CD4-positive, alpha-beta memory T cell (primary cell): Measurements from ENCODE around the gene TBX2. TPM values are rescaled to one million over a fixed set of nuclear protein-coding genes. Genes with fewer than 3 reads are reported as not detected.
A peak's percentile ranks its signal among the peaks of the same experiment; 100 is the strongest.

Source experiments
- CTCF ChIA-PET: fragments of 350-600 bp; sonication (Branson Sonifier 250); formaldehyde crosslinking; loops from one replicate; lab custom pipeline; 2021; ENCODE audit warnings: inconsistent platforms; ENCODE audit not compliant: partially characterized antibody; lab: Charles Lee
- POLR2A ChIA-PET: fragments of 350-600 bp; sonication (Branson Sonifier 250); formaldehyde crosslinking; loops from one replicate; lab custom pipeline; 2021; ENCODE audit not compliant: partially characterized antibody; lab: Charles Lee
- DNase-seq, 5 donors: peaks; one replicate each; pipeline versions ENCODE4 v3.0.0 to v3.0.0-alpha.2; 2020 to 2022; ENCODE audit warnings: mixed read lengths in 1 of 5
- H3K27ac ChIP-seq: one replicate; pipeline ENCODE4 v1.7.0; 2013; ENCODE audit warnings: low read depth, low read length
- H3K27me3 ChIP-seq: 2 replicates; pipeline ENCODE4 v1.7.0; 2013; ENCODE audit warnings: mild to moderate bottlenecking, low read length, moderate library complexity; ENCODE audit not compliant: insufficient read depth
- H3K36me3 ChIP-seq: 2 replicates; pipeline ENCODE4 v1.7.0; 2013; ENCODE audit warnings: mild to moderate bottlenecking, low read length, moderate library complexity; ENCODE audit not compliant: insufficient read depth
- H3K4me1 ChIP-seq: 2 replicates; pipeline ENCODE4 v1.7.0; 2013; ENCODE audit warnings: mild to moderate bottlenecking, low read length, moderate library complexity; ENCODE audit not compliant: insufficient read depth
- H3K4me3 ChIP-seq, 2 donors: one replicate each; pipeline ENCODE4 v1.7.0; 2013; ENCODE audit warnings: low read length in 2 of 2, mild to moderate bottlenecking in 1 of 2
- H3K9me3 ChIP-seq, 2 donors: one replicate each; pipeline ENCODE4 v1.7.0; 2013; ENCODE audit warnings: low read length in 2 of 2, control low read depth in 1 of 2; ENCODE audit not compliant: control insufficient read depth in 1 of 2
- H3K27ac Mint-ChIP-seq, 7 donors: one replicate each; pipeline ENCODE4 v1.8.0; 2020 to 2021; ENCODE audit warnings: mixed read lengths in 7 of 7, mild to moderate bottlenecking in 6 of 7, inconsistent platforms in 3 of 7, moderate library complexity in 3 of 7
- H3K27me3 Mint-ChIP-seq, 2 donors: one replicate each; pipeline ENCODE4 v1.8.0; 2020 to 2021; ENCODE audit warnings: mixed read lengths in 2 of 2
- H3K36me3 Mint-ChIP-seq, 2 donors: one replicate each; pipeline ENCODE4 v1.8.0; 2020 to 2021; ENCODE audit warnings: mixed read lengths in 2 of 2, inconsistent platforms in 1 of 2, mild to moderate bottlenecking in 1 of 2
- H3K4me1 Mint-ChIP-seq, 4 donors: one replicate each; pipeline ENCODE4 v1.8.0; 2020 to 2021; ENCODE audit warnings: mixed read lengths in 4 of 4, mild to moderate bottlenecking in 1 of 4
- H3K4me3 Mint-ChIP-seq, 8 donors: one replicate each; pipeline ENCODE4 v1.8.0; 2020 to 2021; ENCODE audit warnings: mixed read lengths in 8 of 8, mild to moderate bottlenecking in 7 of 8, moderate library complexity in 6 of 8, inconsistent platforms in 3 of 8
- H3K9me3 Mint-ChIP-seq, 8 donors: one replicate each; pipeline ENCODE4 v1.8.0; 2020 to 2021; ENCODE audit warnings: mixed read lengths in 8 of 8, mild to moderate bottlenecking in 5 of 8, inconsistent platforms in 3 of 8, moderate library complexity in 1 of 8
- intact Hi-C: fragments of 100-400 bp; cut with micrococcal nuclease; formaldehyde crosslinking; loops from one replicate; pipeline ENCODE4 v1.15.1; 2023
- polyA plus RNA-seq, 2 donors: library from polyadenylated mRNA; unstranded; fragments of 300-500 nt; fragmentation: Illumina TruSeq; gene quantifications; one replicate each; pipeline ENCODE4 v1.2.3, GENCODE V29; 2021
- total RNA-seq, 2 experiments: library from RNA; stranded (reverse); gene quantifications; one replicate each; pipeline ENCODE4 v1.2.3, GENCODE V29; 2021

The TBX2 gene
- total and polyA plus RNA-seq, 4 experiments from 2014 or later: not detected

DNA sequence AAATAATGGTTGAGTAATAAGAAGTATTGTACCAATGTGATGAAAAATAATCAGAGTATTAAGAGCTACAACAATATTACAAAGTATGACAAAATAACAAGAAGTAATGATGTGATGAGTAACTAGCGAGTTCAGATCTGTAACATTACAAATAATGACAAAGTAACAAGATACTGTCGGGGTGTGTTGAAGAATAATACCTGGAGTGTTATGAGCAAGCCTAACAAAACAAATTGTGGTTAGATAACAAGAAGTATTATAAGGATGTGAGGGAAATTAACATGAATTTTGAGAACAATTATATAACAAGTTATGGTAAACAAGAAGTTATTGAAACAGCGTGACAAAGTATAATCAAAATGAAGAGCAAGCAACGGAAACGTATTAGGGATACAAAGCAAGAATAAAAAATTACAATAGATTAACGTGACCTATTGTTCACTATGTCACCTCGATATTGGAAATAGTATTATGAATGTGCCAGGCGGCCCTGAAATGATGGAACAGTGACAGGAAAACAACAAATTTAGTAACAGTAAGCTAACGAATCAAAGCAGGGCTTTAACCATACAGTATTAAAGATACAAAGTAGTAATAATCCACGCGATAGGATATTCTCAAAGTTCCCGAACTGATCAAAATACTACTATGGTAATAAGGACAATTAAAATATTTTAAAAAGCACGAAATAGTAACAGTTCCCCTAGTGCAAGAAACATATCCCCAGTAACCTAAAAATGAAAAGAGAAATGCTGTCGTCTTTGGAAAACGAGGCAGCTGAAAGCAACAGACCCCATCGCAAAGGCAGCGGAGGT, 54.1 kb downstream of the TBX2 start:
- Histone ChIP-seq H3K27me3 (peaks cover 27% of the 10 kb centered on the region), H3K4me3 (no peak overlapping the region), H3K4me1 (peaks cover 14% of the 10 kb centered on the region), H3K36me3 (no peaks in the 10 kb centered on the region), H3K27ac (no peak overlapping the region), H3K9me3 (no peaks in the 10 kb centered on the region)
- intact Hi-C loops: no loop called here
- no peak for DNase-seq
- ChIA-PET POLR2A (no interaction called here), CTCF (no interaction called here)
- Mint-ChIP-seq H3K36me3 (peaks cover 0 to 3% of the 10 kb centered on the region in 2 donors), H3K4me1 (peaks cover 23 to 52% (median 37%) of the 10 kb centered on the region in 4 donors), H3K27me3 (peaks cover 52 to 62% of the 10 kb centered on the region in 2 donors), H3K27ac (no peak overlapping the region), H3K9me3 (peaks cover 0 to 5% (median 0%) of the 10 kb centered on the region in 8 donors), H3K4me3 (peak overlapping the region in 6 of 8 donors; percentile 37 to 91 (median 64))

DNA sequence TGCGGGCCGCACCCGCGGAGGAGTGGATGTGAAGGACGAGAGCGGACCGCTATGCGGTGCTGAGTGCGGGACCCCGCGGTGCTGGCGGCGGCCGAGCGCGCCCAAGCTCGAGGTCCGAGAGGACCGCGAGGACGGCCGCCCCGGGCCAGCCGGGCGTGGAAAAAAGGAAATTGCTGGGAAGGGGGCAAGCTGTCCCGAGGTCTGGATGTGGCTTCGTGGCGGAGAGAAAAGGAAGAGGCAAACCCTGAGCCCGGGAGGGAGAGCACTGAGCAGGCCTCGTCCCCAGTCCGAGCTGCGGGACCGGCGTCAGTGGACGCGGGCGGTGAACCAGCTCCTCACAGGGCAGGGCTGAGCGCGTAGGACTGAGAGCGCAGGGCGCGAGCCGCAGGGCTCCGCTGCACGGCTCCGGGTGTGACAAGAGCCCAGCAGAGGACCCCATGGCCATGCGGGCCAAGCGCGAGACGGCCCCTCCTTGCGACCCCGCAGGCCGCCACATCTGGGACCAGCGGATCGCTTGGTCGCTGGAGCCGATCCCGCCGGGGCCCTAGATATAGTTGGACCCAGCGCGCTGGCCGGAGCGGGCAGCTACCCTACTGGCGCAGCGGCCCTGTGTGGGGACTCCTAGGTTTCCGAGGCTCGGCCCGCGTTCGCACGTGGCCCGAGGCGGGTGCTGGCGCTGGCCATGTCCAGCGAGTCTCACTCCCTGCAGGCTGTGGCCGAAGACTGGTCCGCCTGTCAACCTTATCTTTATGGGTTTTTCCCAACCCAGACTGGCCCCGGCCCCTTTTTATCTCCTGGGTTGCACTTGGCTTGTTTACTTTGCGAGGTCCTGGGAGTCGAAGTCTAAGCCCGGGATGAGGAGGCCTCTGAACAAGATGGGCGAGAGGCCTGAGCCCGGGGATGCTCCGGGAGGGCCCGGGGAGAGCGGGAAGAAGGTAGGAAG, 55.0 kb downstream of the TBX2 start:
- Histone ChIP-seq H3K36me3 (no peaks in the 10 kb centered on the region), H3K27me3 (peaks cover 25% of the 10 kb centered on the region), H3K4me3 (no peak overlapping the region), H3K4me1 (peaks cover 14% of the 10 kb centered on the region), H3K9me3 (no peaks in the 10 kb centered on the region), H3K27ac (no peak overlapping the region)
- Mint-ChIP-seq H3K4me3 (peak overlapping the region in 6 of 8 donors; percentile 43 to 91 (median 64)), H3K36me3 (peaks cover 0 to 3% of the 10 kb centered on the region in 2 donors), H3K27me3 (peaks cover 61 to 65% of the 10 kb centered on the region in 2 donors), H3K9me3 (peaks cover 0 to 5% (median 0%) of the 10 kb centered on the region in 8 donors), H3K4me1 (peaks cover 23 to 55% (median 37%) of the 10 kb centered on the region in 4 donors), H3K27ac (peak overlapping the region in 1 of 7 donors; percentile 50)
- ChIA-PET POLR2A (no interaction called here), CTCF (no interaction called here)
- intact Hi-C loops: no loop called here
- no peak for DNase-seq

DNA sequence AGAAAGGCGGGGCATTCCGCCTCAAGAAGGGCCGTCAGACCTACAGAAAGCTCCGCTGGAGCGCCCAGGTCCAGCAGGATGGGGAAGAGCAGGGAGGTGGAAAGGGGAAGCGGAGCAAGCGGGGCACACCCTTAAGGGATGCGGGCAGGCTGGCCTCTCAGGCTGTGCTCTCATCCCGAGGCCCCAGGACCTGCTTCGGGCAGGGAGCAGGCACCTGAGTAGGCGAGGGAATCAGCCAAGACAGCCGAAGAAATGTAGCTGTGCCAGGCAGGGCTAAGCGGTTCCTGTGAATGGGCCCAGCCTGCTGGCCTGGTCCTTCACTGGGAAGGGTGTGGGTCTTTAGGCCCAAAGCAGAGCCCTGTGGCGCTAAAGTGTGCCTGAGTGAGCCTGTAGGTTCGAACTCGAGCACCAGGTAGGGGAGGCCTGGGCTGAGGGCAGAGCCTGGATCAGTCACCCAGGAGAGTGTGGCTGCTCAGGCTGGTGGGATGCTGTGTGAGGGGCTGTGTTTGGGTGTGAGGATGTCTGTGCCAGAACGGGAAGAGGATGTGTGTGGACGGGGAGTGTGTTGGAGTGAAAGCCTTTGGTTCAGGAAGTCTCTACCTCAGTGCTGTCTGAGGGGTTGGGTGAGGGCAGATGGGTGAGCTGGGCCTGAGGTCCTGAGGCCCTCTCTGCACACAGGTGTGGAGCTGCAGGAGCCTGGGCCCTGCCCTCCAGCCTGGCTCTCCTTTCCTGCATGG, 55.8 kb downstream of the TBX2 start:
- peaks cover 14% of the 10 kb centered on the region for H3K4me1 ChIP-seq

DNA sequence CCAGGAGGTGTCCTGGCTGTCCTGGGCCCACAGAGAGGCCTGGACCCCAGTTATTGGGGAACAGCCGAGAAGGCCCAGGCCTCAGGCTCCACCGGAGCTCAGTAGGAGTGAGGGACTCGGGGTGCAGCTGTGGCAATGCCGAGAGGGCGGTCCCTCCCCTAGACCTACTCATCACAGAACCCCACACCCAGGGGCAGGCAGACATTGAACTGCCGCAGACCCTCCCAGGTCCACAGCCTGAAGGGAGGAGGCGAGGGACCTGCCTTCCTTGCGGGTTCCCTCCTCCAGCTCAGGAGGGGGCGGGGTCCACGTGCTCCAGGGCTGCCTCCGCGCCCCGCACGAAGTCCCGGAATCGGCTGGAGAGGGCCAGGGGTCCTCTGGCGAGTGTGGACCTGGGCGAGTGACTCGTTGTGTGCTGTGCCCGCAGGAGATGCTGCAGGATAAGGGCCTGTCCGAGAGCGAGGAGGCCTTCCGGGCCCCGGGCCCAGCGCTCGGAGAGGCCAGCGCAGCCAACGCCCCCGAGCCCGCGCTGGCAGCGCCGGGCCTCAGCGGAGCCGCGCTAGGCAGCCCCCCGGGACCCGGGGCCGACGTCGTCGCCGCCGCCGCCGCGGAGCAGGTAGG, 56.5 kb downstream of the TBX2 start:
- H3K36me3 Mint-ChIP-seq: peaks cover 0 to 3% of the 10 kb centered on the region in 2 donors
- ChIA-PET CTCF (no interaction called here), POLR2A (no interaction called here)
- H3K9me3 Mint-ChIP-seq: peaks cover 0 to 5% (median 0%) of the 10 kb centered on the region in 8 donors
- H3K4me3 Mint-ChIP-seq: no peak overlapping the region
- peaks cover 18% of the 10 kb centered on the region for H3K27me3 ChIP-seq
- H3K4me1 ChIP-seq: peaks cover 14% of the 10 kb centered on the region
- intact Hi-C loops: no loop called here
- no peaks in the 10 kb centered on the region for H3K36me3 ChIP-seq
- no peak for DNase-seq
- H3K27ac Mint-ChIP-seq: no peak overlapping the region
- H3K4me1 Mint-ChIP-seq: peaks cover 21 to 53% (median 39%) of the 10 kb centered on the region in 4 donors
- H3K9me3 ChIP-seq: no peaks in the 10 kb centered on the region
- H3K27me3 Mint-ChIP-seq: peaks cover 61 to 67% of the 10 kb centered on the region in 2 donors
- no peak overlapping the region for H3K4me3 ChIP-seq
- no peak overlapping the region for H3K27ac ChIP-seq

More for the DNA sequence above, 55.8 kb downstream of the TBX2 start:
- H3K4me3 Mint-ChIP-seq: peak overlapping the region in 3 of 8 donors; percentile 43 to 71 (median 47)
- H3K9me3 Mint-ChIP-seq: peaks cover 0 to 5% (median 0%) of the 10 kb centered on the region in 8 donors
- H3K27me3 ChIP-seq: peaks cover 25% of the 10 kb centered on the region
- no peak for DNase-seq
- H3K36me3 Mint-ChIP-seq: peaks cover 0 to 3% of the 10 kb centered on the region in 2 donors
- H3K4me3 ChIP-seq: no peak overlapping the region
- intact Hi-C loops: no loop called here
- no peaks in the 10 kb centered on the region for H3K36me3 ChIP-seq
- H3K27ac Mint-ChIP-seq: peak overlapping the region in 2 of 7 donors; percentile 34 to 50
- H3K27ac ChIP-seq: no peak overlapping the region
- H3K27me3 Mint-ChIP-seq: peaks cover 63 to 66% of the 10 kb centered on the region in 2 donors
- CTCF ChIA-PET: no interaction called here
- no peaks in the 10 kb centered on the region for H3K9me3 ChIP-seq
- peaks cover 23 to 55% (median 38%) of the 10 kb centered on the region in 4 donors for H3K4me1 Mint-ChIP-seq
- POLR2A ChIA-PET: no interaction called here

DNA sequence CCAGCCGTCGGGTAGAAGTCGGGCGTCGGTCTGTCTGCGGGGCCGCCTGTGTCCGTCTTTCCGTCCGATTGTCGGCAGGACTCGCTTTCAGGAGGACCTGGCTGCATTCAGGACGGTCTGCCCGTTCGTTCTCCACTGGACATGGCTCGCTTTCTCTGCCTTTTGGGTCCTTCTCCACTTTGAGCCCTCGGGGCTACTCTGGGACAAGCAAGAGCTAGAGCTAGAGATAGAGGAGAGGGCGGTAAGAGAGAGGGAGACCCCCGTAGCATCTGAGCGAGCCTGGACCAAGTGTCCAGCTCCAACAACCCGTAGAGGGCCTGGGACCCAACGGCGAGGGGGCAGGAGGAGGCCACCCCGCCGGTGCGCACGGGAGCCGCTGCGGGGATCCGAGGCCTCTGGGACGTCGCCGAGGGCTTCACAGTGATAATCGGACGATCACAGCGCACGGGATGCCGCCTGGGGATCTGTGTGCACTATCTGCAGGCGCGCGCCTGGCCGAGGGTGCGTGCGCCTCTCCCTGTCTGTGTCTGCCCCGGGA, 57.1 kb downstream of the TBX2 start:
- intact Hi-C loops: no loop called here
- Mint-ChIP-seq H3K27ac (no peak overlapping the region), H3K9me3 (peaks cover 0 to 5% (median 0%) of the 10 kb centered on the region in 8 donors), H3K4me1 (peaks cover 22 to 58% (median 42%) of the 10 kb centered on the region in 4 donors), H3K27me3 (peaks cover 65 to 71% of the 10 kb centered on the region in 2 donors), H3K36me3 (peaks cover 0 to 3% of the 10 kb centered on the region in 2 donors), H3K4me3 (peak overlapping the region in 5 of 8 donors; percentile 35 to 86 (median 78))
- no peak for DNase-seq
- Histone ChIP-seq H3K36me3 (no peaks in the 10 kb centered on the region), H3K27ac (no peak overlapping the region), H3K9me3 (no peaks in the 10 kb centered on the region), H3K27me3 (peaks cover 18% of the 10 kb centered on the region), H3K4me3 (no peak overlapping the region), H3K4me1 (peaks cover 20% of the 10 kb centered on the region)
- CTCF ChIA-PET: no interaction called here
- POLR2A ChIA-PET: no interaction called here

DNA sequence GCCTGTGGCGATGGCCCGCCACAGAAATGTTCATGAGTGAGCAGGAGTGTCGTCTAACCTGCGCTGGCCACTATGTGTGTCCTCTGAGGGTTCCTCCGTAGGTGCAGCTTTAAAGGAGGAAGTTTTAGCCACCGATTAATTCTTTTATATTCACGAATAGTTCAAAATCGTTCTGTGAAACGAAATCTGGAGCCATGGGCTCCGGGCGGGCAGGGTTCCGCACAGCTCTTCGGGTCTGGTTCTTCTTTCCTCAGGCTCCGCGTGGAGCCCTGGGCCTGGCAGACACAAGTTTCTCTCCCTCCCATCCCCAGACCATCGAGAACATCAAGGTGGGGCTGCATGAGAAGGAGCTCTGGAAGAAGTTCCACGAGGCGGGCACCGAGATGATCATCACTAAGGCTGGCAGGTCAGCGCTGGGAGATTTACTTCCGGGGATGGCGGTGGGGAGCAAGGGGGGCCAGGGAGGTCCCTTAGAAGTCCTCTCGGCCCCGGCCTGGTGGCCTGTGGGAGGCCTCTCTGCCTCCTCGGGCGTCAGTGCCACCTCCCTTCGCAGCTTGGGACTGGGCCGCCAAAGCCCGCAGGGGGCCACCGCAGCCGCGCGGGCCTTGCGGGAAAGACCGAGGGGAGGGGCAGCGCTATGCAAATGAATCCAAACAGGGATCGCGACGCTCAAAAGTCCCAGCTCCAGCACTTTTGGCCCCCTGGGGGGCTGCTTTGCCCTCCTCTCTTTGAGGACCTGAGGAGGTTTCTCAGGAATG, 57.8 kb downstream of the TBX2 start:
- peaks cover 0 to 5% (median 0%) of the 10 kb centered on the region in 8 donors for H3K9me3 Mint-ChIP-seq
- H3K4me1 Mint-ChIP-seq: peaks cover 22 to 61% (median 44%) of the 10 kb centered on the region in 4 donors
- Histone ChIP-seq H3K36me3 (no peaks in the 10 kb centered on the region), H3K27me3 (peaks cover 16% of the 10 kb centered on the region), H3K27ac (no peak overlapping the region), H3K9me3 (no peaks in the 10 kb centered on the region), H3K4me1 (peaks cover 24% of the 10 kb centered on the region), H3K4me3 (no peak overlapping the region)
- ChIA-PET CTCF (no interaction called here), POLR2A (no interaction called here)
- peaks cover 0 to 3% of the 10 kb centered on the region in 2 donors for H3K36me3 Mint-ChIP-seq
- intact Hi-C loops: no loop called here
- DNase-seq: no peak
- H3K4me3 Mint-ChIP-seq: peak overlapping the region; percentile 22 to 86 (median 70)
- H3K27me3 Mint-ChIP-seq: peaks cover 65 to 74% of the 10 kb centered on the region in 2 donors
- peak overlapping the region in 1 of 7 donors; percentile 22 for H3K27ac Mint-ChIP-seq
